GM21390 (cell line): ENCODE data around the gene C8B.

Experiments used
- ATAC-seq: cut with Tn5 transposase; IDR thresholded peaks from one replicate; pipeline ENCODE4 v1.9.1; 2021; ENCODE audit not compliant: unreplicated experiment

Gene C8B

GRCh38 chr1:56933161-56933560, 32.7 kb downstream of the C8B start:
- no peak for ATAC-seq

- ATAC-seq: no peak
Observed at GRCh38 chr1:56931686-56932085, 34.1 kb downstream of the C8B start.

DNA sequence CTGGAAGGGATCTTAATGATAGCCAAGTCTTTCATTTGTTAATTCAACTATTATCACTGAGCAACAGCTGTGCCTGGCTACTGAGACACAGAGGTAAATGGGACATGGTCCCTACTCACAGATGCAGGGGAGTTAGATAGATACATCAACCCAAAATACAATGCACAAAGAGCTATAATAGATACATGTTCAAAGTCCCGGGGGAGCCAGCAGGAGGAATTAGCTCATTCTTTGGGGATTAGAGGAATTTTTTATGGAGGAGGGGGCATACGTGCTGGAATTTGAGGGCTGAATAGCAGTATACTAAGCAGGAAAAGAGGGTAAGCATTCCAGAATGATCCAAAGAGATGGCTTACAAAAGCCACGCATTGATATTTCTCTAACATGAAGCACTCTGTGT, 34.6 kb downstream of the C8B start:
- ATAC-seq: no peak

- ATAC-seq: no peak
Observed at GRCh38 chr1:56929492-56929891, 36.3 kb downstream of the C8B start.

- ATAC-seq: no peak
Observed at GRCh38 chr1:56927986-56928385, 37.8 kb downstream of the C8B start.

DNA sequence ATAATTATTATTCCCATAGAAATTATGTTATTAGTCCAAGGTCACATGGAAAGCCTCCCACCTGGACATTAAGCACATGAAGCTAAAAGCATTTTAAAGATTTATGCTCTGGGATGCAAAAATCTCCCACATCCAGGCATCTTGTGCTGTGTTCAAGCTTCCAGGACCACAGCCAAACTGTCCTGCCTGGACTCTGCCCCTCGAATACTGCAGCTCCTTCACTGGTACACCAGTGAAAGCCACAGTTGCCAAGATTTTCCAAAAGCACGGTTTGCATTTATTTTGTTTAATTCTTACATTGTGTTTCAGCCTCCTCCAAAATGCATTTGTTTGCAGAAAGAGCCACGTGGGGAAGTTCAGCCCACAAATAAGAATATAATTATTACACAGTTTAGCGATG, 38.6 kb downstream of the C8B start:
- no peak for ATAC-seq

DNA sequence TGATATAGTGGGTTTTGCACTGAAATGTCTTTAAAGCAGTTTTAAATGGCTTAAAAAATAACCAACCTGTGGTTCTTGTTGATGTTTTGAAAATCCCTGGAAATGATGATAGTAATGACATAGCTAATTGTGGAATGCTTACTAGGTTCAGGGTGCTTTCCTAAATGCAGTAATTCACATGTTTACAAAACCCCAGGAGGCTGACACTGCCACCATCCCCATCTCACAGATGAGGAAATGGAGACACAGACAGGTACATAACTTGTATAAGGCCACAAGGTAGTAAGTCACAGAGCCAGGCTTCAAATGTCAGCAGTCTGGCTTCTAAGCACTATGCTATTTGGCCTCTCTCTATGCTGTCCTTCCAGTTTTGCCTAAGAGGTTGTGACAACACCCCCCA, 40.6 kb downstream of the C8B start:
- no peak for ATAC-seq

GRCh38 chr1:56924116-56924515, 41.7 kb downstream of the C8B start:
- ATAC-seq: no peak

DNA sequence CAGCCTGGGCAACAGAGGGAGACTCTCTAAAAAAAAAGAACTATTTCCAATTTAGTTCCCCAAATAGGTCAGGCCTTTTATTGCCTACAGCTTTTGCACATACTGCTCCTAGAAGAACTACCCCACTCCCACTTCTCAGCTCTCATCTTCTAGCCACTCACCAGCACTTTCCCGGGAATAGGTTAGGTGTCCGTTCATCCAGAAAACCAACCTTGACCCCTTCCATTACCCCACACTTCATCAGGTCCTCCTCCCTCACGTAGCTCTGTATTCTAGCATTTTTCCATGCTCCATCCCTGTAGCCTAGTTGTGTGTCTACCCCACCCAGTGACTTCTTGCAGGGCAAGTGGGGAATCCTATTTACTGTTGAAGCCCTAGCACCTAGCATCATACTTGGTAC, 42.6 kb downstream of the C8B start:
- no peak for ATAC-seq

GRCh38 chr1:56922507-56922906, 43.3 kb downstream of the C8B start:
- ATAC-seq: no peak

DNA sequence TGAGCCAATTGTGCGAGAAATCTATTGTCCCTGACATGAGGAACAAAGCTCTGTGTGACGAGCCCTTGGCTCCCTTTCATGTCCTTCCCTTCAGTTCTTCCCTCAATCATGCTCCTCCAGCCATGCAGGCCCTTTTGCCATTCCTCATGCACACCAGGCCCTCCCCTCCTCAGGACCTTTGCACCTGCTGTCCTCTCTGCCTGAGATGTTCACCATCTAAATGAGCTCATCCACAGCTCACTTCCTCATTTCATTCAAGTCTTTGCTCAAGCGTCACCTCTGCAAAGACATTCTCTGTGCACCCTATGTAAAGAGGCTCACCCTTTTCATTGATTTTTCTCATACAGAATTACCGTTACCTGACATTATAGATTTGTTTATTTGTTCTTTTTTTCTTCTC, 43.7 kb downstream of the C8B start:
- ATAC-seq: no peak

- ATAC-seq: no peak
Observed at GRCh38 chr1:56921479-56921878, 44.3 kb downstream of the C8B start.

GRCh38 chr1:56920591-56921001, 45.2 kb downstream of the C8B start:
- ATAC-seq: no peak

DNA sequence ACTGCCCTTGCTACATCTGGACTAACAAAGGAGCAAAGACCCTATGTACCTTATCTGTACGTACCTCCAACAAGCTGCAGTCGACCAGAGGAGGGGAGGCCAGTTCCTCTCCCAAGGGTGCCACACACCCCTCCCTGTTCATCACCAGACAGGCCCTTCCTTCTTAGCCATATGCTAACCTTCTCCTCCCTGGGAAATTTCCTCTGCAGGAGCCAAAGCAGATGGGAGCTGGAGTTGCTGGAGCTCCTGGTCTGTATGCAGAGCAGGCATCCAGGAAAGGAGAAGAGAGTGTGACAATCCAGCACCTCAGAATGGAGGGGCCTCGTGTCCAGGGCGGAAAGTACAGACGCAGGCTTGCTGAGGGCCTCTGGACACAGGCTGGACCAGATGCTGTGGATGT, 48.5 kb downstream of the C8B start:
- ATAC-seq: no peak

DNA sequence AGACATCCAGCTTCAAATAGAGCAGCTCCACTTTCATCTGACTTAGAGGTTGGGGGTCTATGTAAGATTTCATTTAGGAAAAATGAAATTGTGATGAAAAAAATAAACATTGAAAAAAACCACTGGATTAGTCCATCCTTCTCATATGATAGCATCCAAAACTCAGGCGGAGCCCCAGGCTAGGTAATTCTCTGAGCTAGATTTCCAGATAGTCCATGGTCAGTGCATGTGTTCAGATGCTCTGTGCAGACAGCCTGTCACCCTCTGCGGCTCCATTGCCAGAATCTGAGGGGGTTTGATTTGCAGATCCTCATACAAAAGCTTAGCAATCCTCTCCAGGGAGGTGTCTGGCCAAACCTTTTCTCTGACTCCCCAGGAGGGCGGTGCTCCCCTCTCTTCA, 49.2 kb downstream of the C8B start:
- ATAC-seq: no peak

GRCh38 chr1:56915960-56916359, 49.9 kb downstream of the C8B start:
- ATAC-seq: no peak

- ATAC-seq: no peak
Observed at GRCh38 chr1:56912325-56912724, 53.5 kb downstream of the C8B start.

DNA sequence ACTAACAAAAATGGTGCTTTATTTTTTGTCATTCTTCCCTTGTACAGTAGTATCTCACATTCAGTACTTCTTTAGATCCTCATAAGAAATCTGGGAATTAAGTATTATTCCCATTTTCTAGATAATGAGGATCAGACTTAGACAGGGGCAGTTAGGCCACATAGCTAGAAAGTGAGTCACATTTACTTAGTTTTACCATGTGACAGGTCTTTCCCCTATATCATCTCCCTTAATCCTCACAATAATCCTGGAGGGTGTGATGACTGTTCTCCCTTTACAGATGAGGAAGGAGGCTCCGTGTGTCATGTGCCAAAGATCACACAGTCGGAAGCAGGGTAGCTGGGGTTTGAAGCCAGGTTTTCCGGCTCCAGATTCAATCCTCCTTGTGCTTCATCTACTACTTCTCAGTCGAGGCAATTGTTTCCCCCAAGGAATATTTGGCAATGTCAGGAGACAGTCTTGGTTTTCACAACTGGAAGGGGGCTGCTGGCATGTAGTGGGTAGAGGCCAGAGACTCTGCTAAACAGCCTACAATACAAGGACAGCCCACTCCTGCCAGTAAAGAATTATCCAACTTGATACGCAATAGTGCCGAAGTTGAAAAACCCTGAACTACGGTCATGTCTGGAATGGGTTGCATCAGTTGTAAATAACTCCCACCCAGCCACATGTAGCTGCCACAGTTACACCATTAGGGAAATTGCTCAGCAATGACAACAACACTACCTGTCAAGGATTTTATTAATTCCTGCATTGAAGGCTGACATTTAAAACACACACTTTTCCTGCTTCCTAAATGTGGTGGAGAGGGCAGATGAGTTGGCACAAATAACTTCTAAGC, 54.5 kb downstream of the C8B start:
- ATAC-seq: no peak

- no peak for ATAC-seq
Observed at GRCh38 chr1:56910441-56910985, 55.3 kb downstream of the C8B start.

- no peak for ATAC-seq
Observed at GRCh38 chr1:56908619-56909221, 57.1 kb downstream of the C8B start.

DNA sequence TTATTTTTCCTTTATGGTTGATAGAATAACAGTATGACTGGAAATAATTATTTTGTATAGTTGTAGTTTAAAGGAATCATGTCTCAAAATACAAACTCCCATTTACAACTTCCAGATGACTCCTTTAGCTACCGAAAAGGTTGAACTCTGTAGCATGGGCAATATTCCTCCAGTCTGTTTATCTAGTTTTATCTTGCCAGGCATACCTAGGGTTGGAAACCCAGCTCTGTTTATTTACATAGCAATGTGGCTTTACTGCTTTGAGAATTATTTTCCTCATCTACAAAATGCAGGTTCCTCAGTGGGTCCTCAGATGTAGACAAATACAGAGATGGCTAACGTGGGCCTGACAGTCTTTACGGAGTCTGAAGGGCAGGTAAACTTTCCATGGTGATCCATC, 60.1 kb downstream of the C8B start:
- ATAC-seq: no peak

DNA sequence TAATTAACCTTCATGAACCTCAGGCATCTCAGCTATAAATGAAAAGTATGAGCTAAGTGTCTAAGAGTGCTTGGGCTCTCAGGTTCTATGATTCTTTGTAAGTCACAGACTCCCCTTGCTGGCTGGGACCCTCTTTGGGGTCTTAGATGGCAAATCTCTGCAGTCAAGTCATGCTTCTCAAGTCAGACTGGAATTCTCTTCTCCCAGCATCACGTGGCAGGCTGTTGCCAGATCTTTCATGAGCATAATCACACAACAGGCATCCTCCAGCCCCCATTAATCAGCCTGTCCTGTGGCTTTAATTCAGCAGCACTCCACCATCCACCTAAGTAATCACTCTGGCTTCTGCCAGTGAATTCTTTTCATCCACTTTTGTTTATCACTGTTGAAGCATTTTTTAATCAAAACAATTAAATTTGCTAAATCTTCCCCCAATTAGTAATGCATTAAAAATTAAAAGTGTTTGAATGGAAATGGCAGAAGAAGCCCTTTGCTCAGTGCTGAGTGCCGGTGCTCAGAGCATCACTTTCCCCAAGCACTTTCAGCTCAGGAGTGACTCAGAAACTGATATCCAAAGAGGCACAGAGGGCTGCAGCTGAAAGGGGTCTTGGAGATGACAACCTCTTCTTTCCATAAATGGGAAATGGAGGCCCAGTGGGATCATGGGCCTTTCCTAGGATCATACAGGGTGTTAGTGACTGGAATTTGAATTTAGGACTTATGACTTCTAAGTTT, 61.0 kb downstream of the C8B start:
- ATAC-seq: no peak
